Liver (tissue), 9 donors: ENCODE results near the gene MPRIP. TPM values are rescaled to one million over a fixed set of nuclear protein-coding genes. Genes with fewer than 3 reads are reported as not detected.
"Not testable (repeated sequence)": the region's sequence is repeated elsewhere in the genome, so short reads cannot be mapped to it uniquely, and the experiment has no call there.

Experiments used
- DNase-seq: peaks from one replicate; pipeline ENCODE4 v3.0.0-alpha.2; 2017; ENCODE audit warnings: low spot score
- H3K27ac ChIP-seq, 2 donors: one replicate each; pipeline ENCODE4 v1.7.0; 2013; ENCODE audit warnings: inconsistent platforms in 2 of 2, low read length in 2 of 2, control low read depth in 1 of 2, low read depth in 1 of 2, mild to moderate bottlenecking in 1 of 2
- H3K27me3 ChIP-seq, 4 donors: one replicate each; pipeline versions ENCODE4 v1.6.1 to v1.7.0; 2013; ENCODE audit warnings: low read length in 3 of 4, inconsistent platforms in 1 of 4, mild to moderate bottlenecking in 1 of 4, moderate library complexity in 1 of 4; ENCODE audit not compliant: control insufficient read depth in 4 of 4, insufficient read depth in 4 of 4
- H3K36me3 ChIP-seq, 4 donors: one replicate each; pipeline versions ENCODE4 v1.6.1 to v1.7.0; 2013; ENCODE audit warnings: low read length in 3 of 4, mild to moderate bottlenecking in 3 of 4, low read depth in 1 of 4, moderate library complexity in 1 of 4; ENCODE audit not compliant: control insufficient read depth in 4 of 4, insufficient read depth in 3 of 4
- H3K4me1 ChIP-seq, 4 donors: one replicate each; pipeline versions ENCODE4 v1.6.1 to v1.7.0; 2013; ENCODE audit warnings: low read length in 3 of 4, mild to moderate bottlenecking in 3 of 4, moderate library complexity in 1 of 4; ENCODE audit not compliant: control insufficient read depth in 4 of 4, insufficient read depth in 4 of 4
- H3K4me3 ChIP-seq, 3 donors: one replicate each; pipeline versions ENCODE4 v1.6.1 to v1.7.0; 2013; ENCODE audit warnings: low read length in 3 of 3, control low read depth in 1 of 3, low read depth in 1 of 3, mild to moderate bottlenecking in 1 of 3
- H3K9ac ChIP-seq, 2 donors: one replicate each; pipeline ENCODE4 v1.7.0; 2013; ENCODE audit warnings: low read length in 2 of 2, mild to moderate bottlenecking in 2 of 2, moderate library complexity in 2 of 2, control low read depth in 1 of 2, low read depth in 1 of 2
- H3K9me3 ChIP-seq, 4 donors: one replicate each; pipeline versions ENCODE4 v1.6.1 to v1.7.0; 2013; ENCODE audit warnings: low read length in 3 of 4; ENCODE audit not compliant: control insufficient read depth in 4 of 4
- ATF3 ChIP-seq: IDR thresholded peaks from 2 replicates; pipeline ENCODE4 v1.6.1; 2016; ENCODE audit warnings: antibody characterized with exemption
- CTCF ChIP-seq: fragments of 150-350 bp; IDR thresholded peaks from 2 replicates; pipeline ENCODE4 v1.5.1; 2017; ENCODE audit warnings: improper control_type of control experiment, low read depth, low read length; ENCODE audit not compliant: missing input control
- EGR1 ChIP-seq, 2 donors: IDR thresholded peaks; 2 replicates each; pipeline ENCODE4 v1.6.1; 2016 to 2018; ENCODE audit warnings: antibody characterized with exemption in 2 of 2, low read depth in 2 of 2
- FOXA1 ChIP-seq: IDR thresholded peaks from 2 replicates; pipeline ENCODE4 v1.6.1; 2016; ENCODE audit warnings: antibody characterized with exemption
- FOXA2 ChIP-seq: IDR thresholded peaks from 2 replicates; pipeline ENCODE4 v1.6.1; 2016; ENCODE audit warnings: antibody characterized with exemption
- GABPA ChIP-seq, 2 donors: IDR thresholded peaks in 1 of 2; conservative IDR thresholded peaks in 1 of 2; 2 replicates each; pipeline ENCODE4 v1.6.1; 2016; ENCODE audit warnings: antibody characterized with exemption in 2 of 2, mild to moderate bottlenecking in 1 of 2, moderate library complexity in 1 of 2
- HNF4A ChIP-seq, 2 donors: conservative IDR thresholded peaks; 2 replicates each; pipeline ENCODE4 v1.6.1; 2016; ENCODE audit warnings: antibody characterized with exemption in 2 of 2, mild to moderate bottlenecking in 2 of 2
- HNF4G ChIP-seq: IDR thresholded peaks from 2 replicates; pipeline ENCODE4 v1.6.1; 2016; ENCODE audit warnings: antibody characterized with exemption
- JUND ChIP-seq, 2 donors: IDR thresholded peaks; 2 replicates each; pipeline ENCODE4 v1.6.1; 2016; ENCODE audit warnings: antibody characterized with exemption in 2 of 2
- MAX ChIP-seq: IDR thresholded peaks from 2 replicates; pipeline ENCODE4 v1.6.1; 2016; ENCODE audit warnings: antibody characterized with exemption
- NR2F2 ChIP-seq: IDR thresholded peaks from 2 replicates; pipeline ENCODE4 v1.6.1; 2016; ENCODE audit warnings: antibody characterized with exemption
- REST ChIP-seq: IDR thresholded peaks from 2 replicates; pipeline ENCODE4 v1.6.1; 2016; ENCODE audit warnings: antibody characterized with exemption, mild to moderate bottlenecking
- RXRA ChIP-seq, 2 donors: IDR thresholded peaks; 2 replicates each; pipeline ENCODE4 v1.6.1; 2017 to 2018; ENCODE audit warnings: antibody characterized with exemption in 2 of 2, mild to moderate bottlenecking in 1 of 2
- TAF1 ChIP-seq: conservative IDR thresholded peaks from 2 replicates; pipeline ENCODE4 v1.6.1; 2016; ENCODE audit warnings: antibody characterized with exemption, mild to moderate bottlenecking
- YY1 ChIP-seq: IDR thresholded peaks from 2 replicates; pipeline ENCODE4 v1.6.1; 2016; ENCODE audit warnings: antibody characterized with exemption, mild to moderate bottlenecking
- ZBTB33 ChIP-seq: IDR thresholded peaks from 2 replicates; pipeline ENCODE4 v1.6.1; 2016; ENCODE audit warnings: antibody characterized with exemption
- WGBS: extraction: QIAGEN DNeasy Blood & Tissue Kit; methylation state at CpG from one replicate; pipeline ENCODE4 v1.1.7; 2013; 5-methylcytosine and 5-hydroxymethylcytosine counted together
- polyA plus RNA-seq, 2 donors: library from polyadenylated mRNA; stranded (reverse) in 1 of 2; unstranded in 1 of 2; fragments of 200-250 nt in 1 of 2; fragments of >200 nt in 1 of 2; fragmentation: Nextera tagmentation in 1 of 2; extraction: Ambion mirVana in 1 of 2; gene quantifications; one replicate each; pipeline versions ENCODE4 v1.2.1 to v1.2.3, GENCODE V29; 2013 to 2015
- total RNA-seq, 2 donors: library from RNA; depleted of rRNA; stranded (reverse); fragments of >200 nt; gene quantifications; one replicate each; pipeline ENCODE4 v1.2.3, GENCODE V29; 2014
- donor health status: healthy.
- donor health status: healthy.
- donor health status: healthy.
- donor health status: healthy.
- donor health status: healthy.

The MPRIP gene
- total and polyA plus RNA-seq, 4 donors: 21.2 to 61.9 (median 34.7) TPM

GRCh38 chr17:17015230-17015629, 27.0 kb upstream of the MPRIP start:
- 94% methylated on average over 6 of the region's 6 CpGs for whole genome bisulfite sequencing
- no peak overlapping the region for H3K9ac ChIP-seq
- TF ChIP-seq GABPA (IDR thresholded peaks at IDR 0.05 in 1 of 2, conservative IDR thresholded peaks at IDR 0.05 in 1 of 2) (no peak), TAF1 (no peak), ATF3 (no peak), JUND (IDR thresholded peaks at IDR 0.05) (no peak), NR2F2 (no peak), FOXA2 (no peak), YY1 (no peak), FOXA1 (no peak), MAX (no peak), RXRA (IDR thresholded peaks at IDR 0.05) (no peak), EGR1 (IDR thresholded peaks at IDR 0.05; ENCODE audit: low read depth in 2 of 2) (no peak), REST (no peak), HNF4G (no peak), CTCF (no peak), ZBTB33 (no peak), HNF4A (conservative IDR thresholded peaks at IDR 0.05) (no peak)
- no peak overlapping the region for H3K4me3 ChIP-seq
- H3K27ac ChIP-seq: no peak overlapping the region
- H3K9me3 ChIP-seq: no peaks in the 10 kb centered on the region
- H3K4me1 ChIP-seq: peaks cover 0 to 3% (median 2%) of the 10 kb centered on the region in 4 donors
- no peaks in the 10 kb centered on the region for H3K27me3 ChIP-seq
- no peaks in the 10 kb centered on the region for H3K36me3 ChIP-seq
- no peak for DNase-seq

- not testable (repeated sequence) for H3K27ac ChIP-seq, H3K9ac ChIP-seq, H3K27me3 ChIP-seq, H3K4me3 ChIP-seq, H3K4me1 ChIP-seq, DNase-seq, H3K9me3 ChIP-seq, H3K36me3 ChIP-seq
- 82% methylated on average over 8 of the region's 8 CpGs for WGBS
Observed at GRCh38 chr17:17016199-17017197, 25.8 kb upstream of the MPRIP start.
